HepG2 (cell line): Measurements from ENCODE around the gene TSPAN17. TPM values are rescaled to one million over a fixed set of nuclear protein-coding genes. Genes with fewer than 3 reads are reported as not detected.

Experiments used
- ARID2 ChIP-seq: sonication (generic); formaldehyde crosslinking; IDR thresholded peaks from 2 replicates; pipeline ENCODE4 v1.8.1; 2022; ENCODE audit warnings: mild to moderate bottlenecking, missing genetic modification reagents, borderline replicate concordance
- CHD2 ChIP-seq: IDR thresholded peaks from 2 replicates; pipeline ENCODE4 v1.6.1; 2011; ENCODE audit warnings: low read depth, low read length, improper control_type of control experiment
- ETS1 ChIP-seq: sonication (generic); formaldehyde crosslinking; IDR thresholded peaks from 2 replicates; pipeline ENCODE4 v1.4.0; 2020; ENCODE audit warnings: missing genetic modification reagents
- NFYB ChIP-seq: sonication (generic); formaldehyde crosslinking; IDR thresholded peaks from 2 replicates; pipeline ENCODE4 v1.4.0; 2020; ENCODE audit warnings: missing genetic modification reagents
- PHF21A ChIP-seq: sonication (generic); formaldehyde crosslinking; IDR thresholded peaks from 2 replicates; pipeline ENCODE4 v1.5.0; 2020; ENCODE audit warnings: mild to moderate bottlenecking, missing genetic modification reagents
- PRDM15 ChIP-seq: sonication (generic); formaldehyde crosslinking; IDR thresholded peaks from 2 replicates; pipeline ENCODE4 v1.4.0; 2020; ENCODE audit warnings: missing genetic modification reagents
- TMF1 ChIP-seq: sonication (generic); formaldehyde crosslinking; IDR thresholded peaks from 2 replicates; pipeline ENCODE4 v1.8.1; 2022; ENCODE audit warnings: low read depth, missing genetic modification reagents
- ZFP36 ChIP-seq: fragments of 150-350 bp; IDR thresholded peaks from 2 replicates; pipeline ENCODE4 v1.6.1; 2018; ENCODE audit warnings: borderline replicate concordance, low read length, low read depth; ENCODE audit not compliant: partially characterized antibody
- ZFY ChIP-seq: sonication (generic); formaldehyde crosslinking; IDR thresholded peaks from 2 replicates; pipeline ENCODE4 v1.4.0; 2020; ENCODE audit warnings: missing genetic modification reagents
- ZKSCAN5 ChIP-seq: sonication (generic); formaldehyde crosslinking; IDR thresholded peaks from 2 replicates; pipeline ENCODE4 v1.5.1; 2020; ENCODE audit warnings: mild to moderate bottlenecking, missing genetic modification reagents
- ZNF660 ChIP-seq: sonication (generic); formaldehyde crosslinking; IDR thresholded peaks from 2 replicates; pipeline ENCODE4 v1.5.1; 2020; ENCODE audit warnings: mild to moderate bottlenecking, low read depth, missing genetic modification reagents, borderline replicate concordance
- ZNF747 ChIP-seq: sonication (generic); formaldehyde crosslinking; IDR thresholded peaks from 2 replicates; pipeline ENCODE4 v1.8.1; 2023; ENCODE audit warnings: missing genetic modification reagents, mild to moderate bottlenecking, borderline replicate concordance
- ZNF83 ChIP-seq: sonication (generic); formaldehyde crosslinking; IDR thresholded peaks from 2 replicates; pipeline ENCODE4 v1.4.0; 2020; ENCODE audit warnings: missing genetic modification reagents, mild to moderate bottlenecking, borderline replicate concordance
- ZSCAN22 ChIP-seq: sonication (generic); formaldehyde crosslinking; IDR thresholded peaks from 2 replicates; pipeline ENCODE4 v1.4.0; 2020; ENCODE audit warnings: mild to moderate bottlenecking, missing genetic modification reagents
- polyA plus RNA-seq, 8 experiments: library from polyadenylated mRNA; depleted of rRNA in 3 of 8; stranded (reverse) in 7 of 8; unstranded in 1 of 8; fragments of >200 nt; fragmentation: Illumina TruSeq in 4 of 8; extraction: Trizol in 4 of 8; gene quantifications; 2 replicates each; pipeline versions ENCODE4 v1.2.1 to v1.2.3, GENCODE V29; 2011 to 2016; ENCODE audit warnings: low read depth in 4 of 8, missing spikeins in 1 of 8, mixed read lengths in 1 of 8; ENCODE audit not compliant: insufficient read depth in 1 of 8
- total RNA-seq, 5 experiments: library from RNA; depleted of rRNA; stranded (reverse); fragments of >200 nt; fragmentation: Illumina TruSeq; extraction: Trizol; gene quantifications; 2 replicates each; pipeline ENCODE4 v1.2.3, GENCODE V29; 2016; ENCODE audit warnings: low read depth in 1 of 5
- TF ChIP-seq, protein P1 (sequence below): sonication (generic); formaldehyde crosslinking; IDR thresholded peaks from 2 replicates; pipeline ENCODE4 v1.4.0; 2020; ENCODE audit warnings: low read depth, missing genetic modification reagents
- TF ChIP-seq, protein P2 (sequence below): sonication (generic); formaldehyde crosslinking; IDR thresholded peaks from 2 replicates; pipeline ENCODE4 v1.5.1; 2020; ENCODE audit warnings: mild to moderate bottlenecking, missing genetic modification reagents, moderate library complexity

The TSPAN17 gene
- total and polyA plus RNA-seq, 2 of the 13 experiments (the other 11 are each of a cell fraction or from before 2014, with no cell fraction given): 11.5 to 15.0 TPM

- TF ChIP-seq, protein P1, sequence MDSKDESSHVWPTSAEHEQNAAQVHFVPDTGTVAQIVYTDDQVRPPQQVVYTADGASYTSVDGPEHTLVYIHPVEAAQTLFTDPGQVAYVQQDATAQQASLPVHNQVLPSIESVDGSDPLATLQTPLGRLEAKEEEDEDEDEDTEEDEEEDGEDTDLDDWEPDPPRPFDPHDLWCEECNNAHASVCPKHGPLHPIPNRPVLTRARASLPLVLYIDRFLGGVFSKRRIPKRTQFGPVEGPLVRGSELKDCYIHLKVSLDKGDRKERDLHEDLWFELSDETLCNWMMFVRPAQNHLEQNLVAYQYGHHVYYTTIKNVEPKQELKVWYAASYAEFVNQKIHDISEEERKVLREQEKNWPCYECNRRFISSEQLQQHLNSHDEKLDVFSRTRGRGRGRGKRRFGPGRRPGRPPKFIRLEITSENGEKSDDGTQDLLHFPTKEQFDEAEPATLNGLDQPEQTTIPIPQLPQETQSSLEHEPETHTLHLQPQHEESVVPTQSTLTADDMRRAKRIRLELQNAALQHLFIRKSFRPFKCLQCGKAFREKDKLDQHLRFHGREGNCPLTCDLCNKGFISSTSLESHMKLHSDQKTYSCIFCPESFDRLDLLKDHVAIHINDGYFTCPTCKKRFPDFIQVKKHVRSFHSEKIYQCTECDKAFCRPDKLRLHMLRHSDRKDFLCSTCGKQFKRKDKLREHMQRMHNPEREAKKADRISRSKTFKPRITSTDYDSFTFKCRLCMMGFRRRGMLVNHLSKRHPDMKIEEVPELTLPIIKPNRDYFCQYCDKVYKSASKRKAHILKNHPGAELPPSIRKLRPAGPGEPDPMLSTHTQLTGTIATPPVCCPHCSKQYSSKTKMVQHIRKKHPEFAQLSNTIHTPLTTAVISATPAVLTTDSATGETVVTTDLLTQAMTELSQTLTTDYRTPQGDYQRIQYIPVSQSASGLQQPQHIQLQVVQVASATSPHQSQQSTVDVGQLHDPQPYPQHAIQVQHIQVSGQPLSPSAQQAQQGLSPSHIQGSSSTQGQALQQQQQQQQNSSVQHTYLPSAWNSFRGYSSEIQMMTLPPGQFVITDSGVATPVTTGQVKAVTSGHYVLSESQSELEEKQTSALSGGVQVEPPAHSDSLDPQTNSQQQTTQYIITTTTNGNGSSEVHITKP (CRISPR knock-in tag): 0 out of 2 replicates have a peak, but pooled peaks have one; percentile 37
- TF ChIP-seq ZNF747 (CRISPR knock-in tag) (no peak), TMF1 (no peak), CHD2 (no peak), ZFY (CRISPR knock-in tag) (peak; percentile 44; the same call in 1 of the 2 replicates), ZNF660 (CRISPR knock-in tag) (no peak), ZNF83 (CRISPR knock-in tag) (no peak), ARID2 (CRISPR knock-in tag) (no peak), PHF21A (CRISPR knock-in tag) (0 out of 2 replicates have a peak, but pooled peaks have one; percentile 19), ZKSCAN5 (CRISPR knock-in tag) (no peak), ZFP36 (no peak), NFYB (no peak), ZSCAN22 (CRISPR knock-in tag) (no peak), PRDM15 (CRISPR knock-in tag) (0 out of 2 replicates have a peak, but pooled peaks have one; percentile 20), ETS1 (no peak)
- TF ChIP-seq, protein P2, sequence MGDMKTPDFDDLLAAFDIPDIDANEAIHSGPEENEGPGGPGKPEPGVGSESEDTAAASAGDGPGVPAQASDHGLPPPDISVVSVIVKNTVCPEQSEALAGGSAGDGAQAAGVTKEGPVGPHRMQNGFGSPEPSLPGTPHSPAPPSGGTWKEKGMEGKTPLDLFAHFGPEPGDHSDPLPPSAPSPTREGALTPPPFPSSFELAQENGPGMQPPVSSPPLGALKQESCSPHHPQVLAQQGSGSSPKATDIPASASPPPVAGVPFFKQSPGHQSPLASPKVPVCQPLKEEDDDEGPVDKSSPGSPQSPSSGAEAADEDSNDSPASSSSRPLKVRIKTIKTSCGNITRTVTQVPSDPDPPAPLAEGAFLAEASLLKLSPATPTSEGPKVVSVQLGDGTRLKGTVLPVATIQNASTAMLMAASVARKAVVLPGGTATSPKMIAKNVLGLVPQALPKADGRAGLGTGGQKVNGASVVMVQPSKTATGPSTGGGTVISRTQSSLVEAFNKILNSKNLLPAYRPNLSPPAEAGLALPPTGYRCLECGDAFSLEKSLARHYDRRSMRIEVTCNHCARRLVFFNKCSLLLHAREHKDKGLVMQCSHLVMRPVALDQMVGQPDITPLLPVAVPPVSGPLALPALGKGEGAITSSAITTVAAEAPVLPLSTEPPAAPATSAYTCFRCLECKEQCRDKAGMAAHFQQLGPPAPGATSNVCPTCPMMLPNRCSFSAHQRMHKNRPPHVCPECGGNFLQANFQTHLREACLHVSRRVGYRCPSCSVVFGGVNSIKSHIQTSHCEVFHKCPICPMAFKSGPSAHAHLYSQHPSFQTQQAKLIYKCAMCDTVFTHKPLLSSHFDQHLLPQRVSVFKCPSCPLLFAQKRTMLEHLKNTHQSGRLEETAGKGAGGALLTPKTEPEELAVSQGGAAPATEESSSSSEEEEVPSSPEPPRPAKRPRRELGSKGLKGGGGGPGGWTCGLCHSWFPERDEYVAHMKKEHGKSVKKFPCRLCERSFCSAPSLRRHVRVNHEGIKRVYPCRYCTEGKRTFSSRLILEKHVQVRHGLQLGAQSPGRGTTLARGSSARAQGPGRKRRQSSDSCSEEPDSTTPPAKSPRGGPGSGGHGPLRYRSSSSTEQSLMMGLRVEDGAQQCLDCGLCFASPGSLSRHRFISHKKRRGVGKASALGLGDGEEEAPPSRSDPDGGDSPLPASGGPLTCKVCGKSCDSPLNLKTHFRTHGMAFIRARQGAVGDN (CRISPR knock-in tag): peak; percentile 39
Measured at GRCh38 chr5:176677209-176677939, 30.1 kb downstream of the TSPAN17 start (continued).
